ENCODE measurements around the gene SUMO3.

DNA sequence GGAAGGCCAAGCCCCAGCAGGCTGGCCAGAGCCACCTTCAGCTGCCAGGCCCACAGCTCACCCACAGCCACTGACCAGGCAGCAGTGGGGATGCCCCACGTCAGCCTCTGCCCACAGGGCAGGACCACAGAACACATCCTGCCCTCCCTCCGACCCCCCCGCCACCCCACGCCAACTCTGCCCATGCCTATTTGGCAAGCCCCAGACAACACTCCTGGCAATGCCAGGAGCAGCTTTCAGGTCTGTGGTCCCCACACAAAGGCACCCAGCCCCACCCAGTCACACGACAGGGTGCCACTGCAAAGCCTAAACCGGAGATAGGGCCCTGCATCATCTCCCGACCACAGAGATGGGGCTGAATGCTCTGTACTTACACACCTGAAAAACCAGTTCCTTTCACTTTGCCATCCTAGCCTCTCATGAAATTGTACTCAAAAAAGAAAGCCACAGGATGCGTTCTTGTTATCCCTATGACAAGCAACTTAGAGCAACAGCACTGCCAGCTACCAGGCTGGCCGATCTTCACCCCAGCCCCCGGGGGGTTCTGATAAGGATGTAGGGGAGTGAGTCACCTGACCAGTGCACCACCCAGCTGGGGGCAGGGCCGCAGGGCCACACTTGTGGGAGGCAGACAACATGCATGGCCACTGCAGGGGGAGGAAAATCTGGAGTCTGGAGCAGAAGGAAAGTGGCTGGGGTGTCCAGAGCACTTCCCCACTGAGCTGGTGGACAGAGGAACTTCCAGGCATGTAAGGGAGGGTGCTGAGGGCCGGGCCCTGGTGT is 52.4 kb downstream of the SUMO3 start:
- TF ChIP-seq, protein P1, sequence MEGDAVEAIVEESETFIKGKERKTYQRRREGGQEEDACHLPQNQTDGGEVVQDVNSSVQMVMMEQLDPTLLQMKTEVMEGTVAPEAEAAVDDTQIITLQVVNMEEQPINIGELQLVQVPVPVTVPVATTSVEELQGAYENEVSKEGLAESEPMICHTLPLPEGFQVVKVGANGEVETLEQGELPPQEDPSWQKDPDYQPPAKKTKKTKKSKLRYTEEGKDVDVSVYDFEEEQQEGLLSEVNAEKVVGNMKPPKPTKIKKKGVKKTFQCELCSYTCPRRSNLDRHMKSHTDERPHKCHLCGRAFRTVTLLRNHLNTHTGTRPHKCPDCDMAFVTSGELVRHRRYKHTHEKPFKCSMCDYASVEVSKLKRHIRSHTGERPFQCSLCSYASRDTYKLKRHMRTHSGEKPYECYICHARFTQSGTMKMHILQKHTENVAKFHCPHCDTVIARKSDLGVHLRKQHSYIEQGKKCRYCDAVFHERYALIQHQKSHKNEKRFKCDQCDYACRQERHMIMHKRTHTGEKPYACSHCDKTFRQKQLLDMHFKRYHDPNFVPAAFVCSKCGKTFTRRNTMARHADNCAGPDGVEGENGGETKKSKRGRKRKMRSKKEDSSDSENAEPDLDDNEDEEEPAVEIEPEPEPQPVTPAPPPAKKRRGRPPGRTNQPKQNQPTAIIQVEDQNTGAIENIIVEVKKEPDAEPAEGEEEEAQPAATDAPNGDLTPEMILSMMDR (conservative IDR thresholded peaks at IDR 0.05; ENCODE audit: low read depth in 2 of 2): no peak
- TF ChIP-seq POLR2AphosphoS5 (IDR thresholded peaks at IDR 0.05; ENCODE audit: low read depth) (no peak), EZH2phosphoT487 (IDR thresholded peaks at IDR 0.05; ENCODE audit: unreplicated experiment) (no peak), JUNB (IDR thresholded peaks at IDR 0.05; ENCODE audit: unreplicated experiment) (no peak), ZNF114 (CRISPR knock-in tag; IDR thresholded peaks at IDR 0.05) (no peak), CREB1 (CRISPR knock-in tag; IDR thresholded peaks at IDR 0.05; ENCODE audit: low read depth) (no peak), EZH2 (IDR thresholded peaks at IDR 0.05; ENCODE audit: low read depth, unreplicated experiment) (no peak), ZNF331 (CRISPR knock-in tag; IDR thresholded peaks at IDR 0.05; ENCODE audit: low read depth) (no peak), NANOG (IDR thresholded peaks at IDR 0.05; ENCODE audit: borderline replicate concordance) (no peak), STAT1 (IDR thresholded peaks at IDR 0.05; ENCODE audit: unreplicated experiment) (no peak)
- TF ChIP-seq, protein P2, sequence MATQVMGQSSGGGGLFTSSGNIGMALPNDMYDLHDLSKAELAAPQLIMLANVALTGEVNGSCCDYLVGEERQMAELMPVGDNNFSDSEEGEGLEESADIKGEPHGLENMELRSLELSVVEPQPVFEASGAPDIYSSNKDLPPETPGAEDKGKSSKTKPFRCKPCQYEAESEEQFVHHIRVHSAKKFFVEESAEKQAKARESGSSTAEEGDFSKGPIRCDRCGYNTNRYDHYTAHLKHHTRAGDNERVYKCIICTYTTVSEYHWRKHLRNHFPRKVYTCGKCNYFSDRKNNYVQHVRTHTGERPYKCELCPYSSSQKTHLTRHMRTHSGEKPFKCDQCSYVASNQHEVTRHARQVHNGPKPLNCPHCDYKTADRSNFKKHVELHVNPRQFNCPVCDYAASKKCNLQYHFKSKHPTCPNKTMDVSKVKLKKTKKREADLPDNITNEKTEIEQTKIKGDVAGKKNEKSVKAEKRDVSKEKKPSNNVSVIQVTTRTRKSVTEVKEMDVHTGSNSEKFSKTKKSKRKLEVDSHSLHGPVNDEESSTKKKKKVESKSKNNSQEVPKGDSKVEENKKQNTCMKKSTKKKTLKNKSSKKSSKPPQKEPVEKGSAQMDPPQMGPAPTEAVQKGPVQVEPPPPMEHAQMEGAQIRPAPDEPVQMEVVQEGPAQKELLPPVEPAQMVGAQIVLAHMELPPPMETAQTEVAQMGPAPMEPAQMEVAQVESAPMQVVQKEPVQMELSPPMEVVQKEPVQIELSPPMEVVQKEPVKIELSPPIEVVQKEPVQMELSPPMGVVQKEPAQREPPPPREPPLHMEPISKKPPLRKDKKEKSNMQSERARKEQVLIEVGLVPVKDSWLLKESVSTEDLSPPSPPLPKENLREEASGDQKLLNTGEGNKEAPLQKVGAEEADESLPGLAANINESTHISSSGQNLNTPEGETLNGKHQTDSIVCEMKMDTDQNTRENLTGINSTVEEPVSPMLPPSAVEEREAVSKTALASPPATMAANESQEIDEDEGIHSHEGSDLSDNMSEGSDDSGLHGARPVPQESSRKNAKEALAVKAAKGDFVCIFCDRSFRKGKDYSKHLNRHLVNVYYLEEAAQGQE (IDR thresholded peaks at IDR 0.05; ENCODE audit: unreplicated experiment): no peak
- TF ChIP-seq, protein P3, sequence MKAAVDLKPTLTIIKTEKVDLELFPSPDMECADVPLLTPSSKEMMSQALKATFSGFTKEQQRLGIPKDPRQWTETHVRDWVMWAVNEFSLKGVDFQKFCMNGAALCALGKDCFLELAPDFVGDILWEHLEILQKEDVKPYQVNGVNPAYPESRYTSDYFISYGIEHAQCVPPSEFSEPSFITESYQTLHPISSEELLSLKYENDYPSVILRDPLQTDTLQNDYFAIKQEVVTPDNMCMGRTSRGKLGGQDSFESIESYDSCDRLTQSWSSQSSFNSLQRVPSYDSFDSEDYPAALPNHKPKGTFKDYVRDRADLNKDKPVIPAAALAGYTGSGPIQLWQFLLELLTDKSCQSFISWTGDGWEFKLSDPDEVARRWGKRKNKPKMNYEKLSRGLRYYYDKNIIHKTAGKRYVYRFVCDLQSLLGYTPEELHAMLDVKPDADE (IDR thresholded peaks at IDR 0.05): no peak
- TF ChIP-seq, protein P4, sequence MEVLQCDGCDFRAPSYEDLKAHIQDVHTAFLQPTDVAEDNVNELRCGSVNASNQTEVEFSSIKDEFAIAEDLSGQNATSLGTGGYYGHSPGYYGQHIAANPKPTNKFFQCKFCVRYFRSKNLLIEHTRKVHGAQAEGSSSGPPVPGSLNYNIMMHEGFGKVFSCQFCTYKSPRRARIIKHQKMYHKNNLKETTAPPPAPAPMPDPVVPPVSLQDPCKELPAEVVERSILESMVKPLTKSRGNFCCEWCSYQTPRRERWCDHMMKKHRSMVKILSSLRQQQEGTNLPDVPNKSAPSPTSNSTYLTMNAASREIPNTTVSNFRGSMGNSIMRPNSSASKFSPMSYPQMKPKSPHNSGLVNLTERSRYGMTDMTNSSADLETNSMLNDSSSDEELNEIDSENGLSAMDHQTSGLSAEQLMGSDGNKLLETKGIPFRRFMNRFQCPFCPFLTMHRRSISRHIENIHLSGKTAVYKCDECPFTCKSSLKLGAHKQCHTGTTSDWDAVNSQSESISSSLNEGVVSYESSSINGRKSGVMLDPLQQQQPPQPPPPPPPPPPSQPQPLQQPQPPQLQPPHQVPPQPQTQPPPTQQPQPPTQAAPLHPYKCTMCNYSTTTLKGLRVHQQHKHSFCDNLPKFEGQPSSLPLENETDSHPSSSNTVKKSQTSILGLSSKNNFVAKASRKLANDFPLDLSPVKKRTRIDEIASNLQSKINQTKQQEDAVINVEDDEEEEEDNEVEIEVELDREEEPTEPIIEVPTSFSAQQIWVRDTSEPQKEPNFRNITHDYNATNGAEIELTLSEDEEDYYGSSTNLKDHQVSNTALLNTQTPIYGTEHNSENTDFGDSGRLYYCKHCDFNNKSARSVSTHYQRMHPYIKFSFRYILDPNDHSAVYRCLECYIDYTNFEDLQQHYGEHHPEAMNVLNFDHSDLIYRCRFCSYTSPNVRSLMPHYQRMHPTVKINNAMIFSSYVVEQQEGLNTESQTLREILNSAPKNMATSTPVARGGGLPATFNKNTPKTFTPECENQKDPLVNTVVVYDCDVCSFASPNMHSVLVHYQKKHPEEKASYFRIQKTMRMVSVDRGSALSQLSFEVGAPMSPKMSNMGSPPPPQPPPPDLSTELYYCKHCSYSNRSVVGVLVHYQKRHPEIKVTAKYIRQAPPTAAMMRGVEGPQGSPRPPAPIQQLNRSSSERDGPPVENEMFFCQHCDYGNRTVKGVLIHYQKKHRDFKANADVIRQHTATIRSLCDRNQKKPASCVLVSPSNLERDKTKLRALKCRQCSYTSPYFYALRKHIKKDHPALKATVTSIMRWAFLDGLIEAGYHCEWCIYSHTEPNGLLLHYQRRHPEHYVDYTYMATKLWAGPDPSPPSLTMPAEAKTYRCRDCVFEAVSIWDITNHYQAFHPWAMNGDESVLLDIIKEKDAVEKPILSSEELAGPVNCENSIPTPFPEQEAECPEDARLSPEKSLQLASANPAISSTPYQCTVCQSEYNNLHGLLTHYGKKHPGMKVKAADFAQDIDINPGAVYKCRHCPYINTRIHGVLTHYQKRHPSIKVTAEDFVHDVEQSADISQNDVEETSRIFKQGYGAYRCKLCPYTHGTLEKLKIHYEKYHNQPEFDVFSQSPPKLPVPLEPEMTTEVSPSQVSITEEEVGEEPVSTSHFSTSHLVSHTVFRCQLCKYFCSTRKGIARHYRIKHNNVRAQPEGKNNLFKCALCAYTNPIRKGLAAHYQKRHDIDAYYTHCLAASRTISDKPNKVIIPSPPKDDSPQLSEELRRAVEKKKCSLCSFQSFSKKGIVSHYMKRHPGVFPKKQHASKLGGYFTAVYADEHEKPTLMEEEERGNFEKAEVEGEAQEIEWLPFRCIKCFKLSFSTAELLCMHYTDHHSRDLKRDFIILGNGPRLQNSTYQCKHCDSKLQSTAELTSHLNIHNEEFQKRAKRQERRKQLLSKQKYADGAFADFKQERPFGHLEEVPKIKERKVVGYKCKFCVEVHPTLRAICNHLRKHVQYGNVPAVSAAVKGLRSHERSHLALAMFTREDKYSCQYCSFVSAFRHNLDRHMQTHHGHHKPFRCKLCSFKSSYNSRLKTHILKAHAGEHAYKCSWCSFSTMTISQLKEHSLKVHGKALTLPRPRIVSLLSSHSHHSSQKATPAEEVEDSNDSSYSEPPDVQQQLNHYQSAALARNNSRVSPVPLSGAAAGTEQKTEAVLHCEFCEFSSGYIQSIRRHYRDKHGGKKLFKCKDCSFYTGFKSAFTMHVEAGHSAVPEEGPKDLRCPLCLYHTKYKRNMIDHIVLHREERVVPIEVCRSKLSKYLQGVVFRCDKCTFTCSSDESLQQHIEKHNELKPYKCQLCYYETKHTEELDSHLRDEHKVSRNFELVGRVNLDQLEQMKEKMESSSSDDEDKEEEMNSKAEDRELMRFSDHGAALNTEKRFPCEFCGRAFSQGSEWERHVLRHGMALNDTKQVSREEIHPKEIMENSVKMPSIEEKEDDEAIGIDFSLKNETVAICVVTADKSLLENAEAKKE (CRISPR knock-in tag; IDR thresholded peaks at IDR 0.05): no peak
